Stimulated activated CD8-positive, alpha-beta memory T cell treated with anti-CD3 and anti-CD28 coated beads, Interleukin-4, amount 100 ng/mL, for 4 hours (primary cell): ENCODE results near the gene TOP3A.
A peak's percentile ranks its signal among the peaks of the same experiment; 100 is the strongest.
"Not testable (repeated sequence)": the region's sequence is repeated elsewhere in the genome, so short reads cannot be mapped to it uniquely, and the experiment has no call there.

ENCODE experiments used
- DNase-seq, 2 donors: peaks; one replicate each; pipeline ENCODE4 v3.0.0-alpha.2; 2020; ENCODE audit warnings: low read depth in 2 of 2, low spot score in 1 of 2

Gene TOP3A

GRCh38 chr17:18314731-18315561, at the start of gene TOP3A, which contains the start of gene SMCR8:
TSS of gene TOP3A (minus strand) at chr17:18314994. CDS start at chr17:18314778, 216 bp downstream.
TSS of gene SMCR8 (plus strand) at chr17:18315293. CDS start at chr17:18315790, 497 bp downstream.
- DNase-seq, result peak; percentile 95 to 97

GRCh38 chr17:18364166-18364565, 49.4 kb upstream of the TOP3A start:
- no peak for DNase-seq

GRCh38 chr17:18363101-18364049, 48.6 kb upstream of the TOP3A start, which contains the start of gene SHMT1:
TSS of gene SHMT1 (minus strand) at chr17:18363550. CDS start at chr17:18355981, 7,569 bp downstream.
- peak; percentile 63 to 78 for DNase-seq

- no peak for DNase-seq
Observed at GRCh38 chr17:18362698-18363100, 47.9 kb upstream of the TOP3A start.

- DNase-seq, result no peak
Observed at GRCh38 chr17:18361837-18362697, 47.3 kb upstream of the TOP3A start.

- no peak for DNase-seq
Observed at GRCh38 chr17:18360518-18360917, 45.7 kb upstream of the TOP3A start.

- DNase-seq, result no peak
Observed at GRCh38 chr17:18356624-18357023, 41.8 kb upstream of the TOP3A start.

- no peak for DNase-seq
Observed at GRCh38 chr17:18353541-18353940, 38.7 kb upstream of the TOP3A start.

GRCh38 chr17:18344021-18344420, 29.2 kb upstream of the TOP3A start:
- no peak for DNase-seq

- DNase-seq, result no peak
Observed at GRCh38 chr17:18339933-18340332, 25.1 kb upstream of the TOP3A start.

GRCh38 chr17:18338158-18338557, 23.4 kb upstream of the TOP3A start:
- not testable (repeated sequence) for DNase-seq

GRCh38 chr17:18332909-18333489, 18.2 kb upstream of the TOP3A start:
- no peak for DNase-seq

- no peak for DNase-seq
Observed at GRCh38 chr17:18331879-18332278, 17.1 kb upstream of the TOP3A start.

GRCh38 chr17:18328643-18329204, 13.9 kb upstream of the TOP3A start:
- DNase-seq, result no peak

- no peak for DNase-seq
Observed at GRCh38 chr17:18327556-18327955, 12.8 kb upstream of the TOP3A start.

- no peak for DNase-seq
Observed at GRCh38 chr17:18327093-18327492, 12.3 kb upstream of the TOP3A start.

GRCh38 chr17:18326572-18326971, 11.8 kb upstream of the TOP3A start:
- DNase-seq, result no peak

GRCh38 chr17:18326039-18326438, 11.2 kb upstream of the TOP3A start:
- DNase-seq, result no peak

GRCh38 chr17:18324140-18325050, 9.6 kb upstream of the TOP3A start:
- no peak for DNase-seq
